MM.1S (cell line): ENCODE measurements around the gene KHNYN.
"Not testable (repeated sequence)": the region's sequence is repeated elsewhere in the genome, so short reads cannot be mapped to it uniquely, and the experiment has no call there.

Experiments
- DNase-seq: peaks from one replicate; pipeline ENCODE4 v3.0.0-alpha.2; 2015
- H2AFZ ChIP-seq: fragments of 300-600 bp; sonication (generic); 2 replicates; pipeline ENCODE4 v1.6.0; 2016; ENCODE audit warnings: antibody characterized with exemption, low read length
- H3F3A ChIP-seq: fragments of 300-600 bp; sonication (generic); 2 replicates; pipeline ENCODE4 v1.6.1; 2016; ENCODE audit warnings: mild to moderate bottlenecking, antibody characterized with exemption, low read length, moderate library complexity, mixed read lengths; ENCODE audit not compliant: insufficient read depth
- H3K27ac ChIP-seq: fragments of 300-600 bp; sonication (generic); 2 replicates; pipeline ENCODE4 v1.5.1; 2016; ENCODE audit warnings: mild to moderate bottlenecking, low read length
- H3K27me3 ChIP-seq: fragments of 300-600 bp; sonication (generic); replicated peaks from 2 replicates; pipeline ENCODE4 v1.6.0; 2016; ENCODE audit warnings: low read length; ENCODE audit not compliant: insufficient read depth
- H3K36me3 ChIP-seq: fragments of 300-600 bp; sonication (generic); replicated peaks from 2 replicates; pipeline ENCODE4 v1.6.1; 2016; ENCODE audit warnings: mild to moderate bottlenecking, low read length, mixed read lengths; ENCODE audit not compliant: insufficient read depth
- H3K4me1 ChIP-seq: fragments of 300-600 bp; sonication (generic); 2 replicates; pipeline ENCODE4 v1.6.1; 2016; ENCODE audit warnings: low read length, mixed read lengths
- H3K4me2 ChIP-seq: fragments of 300-600 bp; sonication (generic); 2 replicates; pipeline ENCODE4 v1.6.0; 2016; ENCODE audit warnings: low read depth, low read length
- H3K4me3 ChIP-seq: fragments of 300-600 bp; sonication (generic); 2 replicates; pipeline ENCODE4 v1.5.1; 2016; ENCODE audit warnings: low read length, mixed read lengths
- H3K79me2 ChIP-seq: fragments of 300-600 bp; sonication (generic); 2 replicates; pipeline ENCODE4 v1.6.1; 2016; ENCODE audit warnings: mixed run types, low read length, mixed read lengths
- H3K9ac ChIP-seq: fragments of 300-600 bp; sonication (generic); 2 replicates; pipeline ENCODE4 v1.6.1; 2016; ENCODE audit warnings: low read length, mixed read lengths
- H3K9me2 ChIP-seq: fragments of 300-600 bp; sonication (generic); replicated peaks from 2 replicates; pipeline ENCODE4 v1.6.1; 2016; ENCODE audit warnings: mild to moderate bottlenecking, low read length, mixed read lengths; ENCODE audit not compliant: insufficient read depth
- H3K9me3 ChIP-seq: fragments of 300-600 bp; sonication (generic); replicated peaks from 2 replicates; pipeline ENCODE4 v1.6.1; 2016; ENCODE audit warnings: mild to moderate bottlenecking, low read length, mixed read lengths; ENCODE audit not compliant: insufficient read depth
- H4K20me1 ChIP-seq: fragments of 300-600 bp; sonication (generic); 2 replicates; pipeline ENCODE4 v1.6.1; 2016; ENCODE audit warnings: mild to moderate bottlenecking, low read length, moderate library complexity, mixed read lengths; ENCODE audit not compliant: insufficient read depth
- CTCF ChIP-seq: fragments of 300-600 bp; sonication (generic); IDR thresholded peaks from 2 replicates; pipeline ENCODE4 v1.5.1; 2016; ENCODE audit warnings: antibody characterized with exemption, low read length, mixed read lengths
- EZH2 ChIP-seq: fragments of 300-600 bp; sonication (generic); optimal IDR thresholded peaks from 2 replicates; pipeline ENCODE3; 2017; ENCODE audit warnings: low read depth, mild to moderate bottlenecking, antibody characterized with exemption, low read length, mixed read lengths
- EZH2phosphoT487 ChIP-seq: fragments of 300-600 bp; sonication (generic); IDR thresholded peaks from 2 replicates; pipeline ENCODE4 v1.6.1; 2018; ENCODE audit warnings: antibody characterized with exemption, low read length

Gene KHNYN

GRCh38 chr14:24465368-24465767, 35.6 kb downstream of the KHNYN start:
- Histone ChIP-seq H3K4me2 (no peak overlapping the region), H3K9me3 (no peaks in the 10 kb centered on the region), H3K4me3 (no peak overlapping the region), H4K20me1 (no peaks in the 10 kb centered on the region), H3K9me2 (no peaks in the 10 kb centered on the region), H2AFZ (no peak overlapping the region), H3K4me1 (peaks cover 11% of the 10 kb centered on the region), H3K36me3 (no peaks in the 10 kb centered on the region), H3K27me3 (no peaks in the 10 kb centered on the region), H3K27ac (no peak overlapping the region), H3F3A (no peaks in the 10 kb centered on the region), H3K9ac (no peak overlapping the region), H3K79me2 (no peaks in the 10 kb centered on the region)
- no peak for TF ChIP-seq EZH2
- TF ChIP-seq CTCF: no peak
- no peak for TF ChIP-seq EZH2phosphoT487
- no peak for DNase-seq

GRCh38 chr14:24465805-24466204, 36.1 kb downstream of the KHNYN start:
- H3K79me2 ChIP-seq: no peaks in the 10 kb centered on the region
- H3K27me3 ChIP-seq: no peaks in the 10 kb centered on the region
- H3K4me1 ChIP-seq: peaks cover 11% of the 10 kb centered on the region
- H3K27ac ChIP-seq: no peak overlapping the region
- no peaks in the 10 kb centered on the region for H3K9me2 ChIP-seq
- H3F3A ChIP-seq: no peaks in the 10 kb centered on the region
- no peaks in the 10 kb centered on the region for H3K36me3 ChIP-seq
- no peak overlapping the region for H3K4me2 ChIP-seq
- H2AFZ ChIP-seq: no peak overlapping the region
- H3K9me3 ChIP-seq: no peaks in the 10 kb centered on the region
- no peaks in the 10 kb centered on the region for H4K20me1 ChIP-seq
- H3K4me3 ChIP-seq: no peak overlapping the region
- DNase-seq: no peak
- H3K9ac ChIP-seq: no peak overlapping the region
- TF ChIP-seq EZH2: no peak
- no peak for TF ChIP-seq EZH2phosphoT487
- no peak for TF ChIP-seq CTCF

GRCh38 chr14:24470450-24470849, 40.7 kb downstream of the KHNYN start:
- not testable (repeated sequence) for H3F3A ChIP-seq, DNase-seq, H3K9me3 ChIP-seq, H3K4me3 ChIP-seq, H2AFZ ChIP-seq, H3K27me3 ChIP-seq, H3K79me2 ChIP-seq, H3K4me2 ChIP-seq, H3K9ac ChIP-seq, H4K20me1 ChIP-seq, H3K27ac ChIP-seq, H3K36me3 ChIP-seq, H3K9me2 ChIP-seq, H3K4me1 ChIP-seq

GRCh38 chr14:24473211-24473610, 43.5 kb downstream of the KHNYN start:
- Histone ChIP-seq H3K4me3 (no peak overlapping the region), H3K79me2 (no peaks in the 10 kb centered on the region), H2AFZ (no peak overlapping the region), H4K20me1 (no peaks in the 10 kb centered on the region), H3K9me2 (no peaks in the 10 kb centered on the region), H3K27me3 (no peaks in the 10 kb centered on the region), H3K9ac (no peak overlapping the region), H3K9me3 (no peaks in the 10 kb centered on the region), H3K4me2 (no peak overlapping the region), H3K36me3 (no peaks in the 10 kb centered on the region), H3K4me1 (no peaks in the 10 kb centered on the region), H3F3A (no peaks in the 10 kb centered on the region), H3K27ac (no peak overlapping the region)
- DNase-seq: no peak
- TF ChIP-seq EZH2: no peak
- TF ChIP-seq CTCF: no peak
- no peak for TF ChIP-seq EZH2phosphoT487
